Colonic mucosa (tissue), 4 donors: ENCODE results near the gene ARSB. TPM values are rescaled to one million over a fixed set of nuclear protein-coding genes. Genes with fewer than 3 reads are reported as not detected.

Source experiments
- DNase-seq: peaks from one replicate; pipeline ENCODE4 v3.0.0-alpha.2; 2020
- H3K27ac ChIP-seq: fragments of 200-600 bp; one replicate; pipeline ENCODE4 v1.8.0; 2021
- H3K27me3 ChIP-seq: fragments of 200-600 bp; one replicate; pipeline ENCODE4 v1.8.0; 2021
- H3K36me3 ChIP-seq: fragments of 200-600 bp; one replicate; pipeline ENCODE4 v1.8.0; 2021
- H3K4me1 ChIP-seq: fragments of 200-600 bp; one replicate; pipeline ENCODE4 v1.8.0; 2021; ENCODE audit warnings: mild to moderate bottlenecking
- H3K4me3 ChIP-seq: fragments of 200-600 bp; one replicate; pipeline ENCODE4 v1.8.0; 2021
- H3K9ac ChIP-seq, 2 donors: one replicate each; pipeline ENCODE4 v1.7.0; 2013; ENCODE audit warnings: control low read depth in 2 of 2, low read depth in 2 of 2, low read length in 2 of 2
- H3K9me3 ChIP-seq: fragments of 200-600 bp; one replicate; pipeline ENCODE4 v1.8.0; 2021
- CTCF ChIP-seq: fragments of 200-600 bp; IDR thresholded peaks from one replicate; pipeline ENCODE4 v1.8.0; 2022; ENCODE audit warnings: antibody characterized with exemption, mild to moderate bottlenecking
- intact Hi-C: fragments of 100-400 bp; cut with DNase I; formaldehyde crosslinking; loops from one replicate; pipeline ENCODE4 v1.14.1; 2022
- total RNA-seq, 2 donors: library from RNA; stranded (reverse); fragmentation: NEBNext Ultra II Directional in 1 of 2; extraction: Animal tissue kit (Norgen Biotek cat#: 25700) in 1 of 2; gene quantifications; one replicate each; pipeline ENCODE4 v1.2.1, GENCODE V29; 2021
- donor health status: healthy.
- donor health status: DM: no; HTN: no; CAD: no.
- donor health status: DM: no; HTN: no; CAD: no.

Gene ARSB
- total RNA-seq, 2 donors from 2014 or later: 10.1 to 11.4 TPM

GRCh38 chr5:78827725-78828124 lies 157.4 kb downstream of the ARSB start:
- no peak overlapping the region for H3K27ac ChIP-seq
- no peak overlapping the region for H3K4me3 ChIP-seq
- H3K36me3 ChIP-seq: no peaks in the 10 kb centered on the region
- H3K4me1 ChIP-seq: no peaks in the 10 kb centered on the region
- DNase-seq: no peak
- no peak overlapping the region for H3K9ac ChIP-seq
- intact Hi-C loops: no loop called here
- no peaks in the 10 kb centered on the region for H3K9me3 ChIP-seq
- H3K27me3 ChIP-seq: no peaks in the 10 kb centered on the region
- TF ChIP-seq CTCF: no peak

GRCh38 chr5:78824831-78825281 lies 160.3 kb downstream of the ARSB start:
- H3K9ac ChIP-seq: no peak overlapping the region
- intact Hi-C loops: no loop called here
- H3K4me3 ChIP-seq: no peak overlapping the region
- no peaks in the 10 kb centered on the region for H3K4me1 ChIP-seq
- H3K36me3 ChIP-seq: no peaks in the 10 kb centered on the region
- H3K27me3 ChIP-seq: no peaks in the 10 kb centered on the region
- no peak overlapping the region for H3K27ac ChIP-seq
- no peaks in the 10 kb centered on the region for H3K9me3 ChIP-seq
- DNase-seq: no peak
- no peak for TF ChIP-seq CTCF

GRCh38 chr5:78823196-78823595 lies 161.9 kb downstream of the ARSB start:
- no peaks in the 10 kb centered on the region for H3K9me3 ChIP-seq
- no peaks in the 10 kb centered on the region for H3K4me1 ChIP-seq
- no peak for TF ChIP-seq CTCF
- no peaks in the 10 kb centered on the region for H3K27me3 ChIP-seq
- intact Hi-C loops: no loop called here
- H3K4me3 ChIP-seq: no peak overlapping the region
- DNase-seq: no peak
- no peaks in the 10 kb centered on the region for H3K36me3 ChIP-seq
- no peak overlapping the region for H3K27ac ChIP-seq
- no peak overlapping the region for H3K9ac ChIP-seq

GRCh38 chr5:78821536-78822021 lies 163.5 kb downstream of the ARSB start:
- Histone ChIP-seq H3K27me3 (no peaks in the 10 kb centered on the region), H3K4me1 (no peaks in the 10 kb centered on the region), H3K9ac (no peak overlapping the region), H3K4me3 (no peak overlapping the region), H3K27ac (no peak overlapping the region), H3K9me3 (no peaks in the 10 kb centered on the region), H3K36me3 (no peaks in the 10 kb centered on the region)
- DNase-seq: no peak
- intact Hi-C loops: no loop called here
- no peak for TF ChIP-seq CTCF

GRCh38 chr5:78819707-78820106 lies 165.4 kb downstream of the ARSB start:
- no peak for DNase-seq
- H3K27me3 ChIP-seq: no peaks in the 10 kb centered on the region
- no peak for TF ChIP-seq CTCF
- H3K9me3 ChIP-seq: no peaks in the 10 kb centered on the region
- H3K36me3 ChIP-seq: no peaks in the 10 kb centered on the region
- no peaks in the 10 kb centered on the region for H3K4me1 ChIP-seq
- no peak overlapping the region for H3K9ac ChIP-seq
- H3K4me3 ChIP-seq: no peak overlapping the region
- no peak overlapping the region for H3K27ac ChIP-seq
- intact Hi-C loops: no loop called here
